GM13977 (cell line): ENCODE results near the gene NCAPD3.

Experiments used
- DNase-seq: peaks from one replicate; pipeline ENCODE4 v3.0.0; 2012; ENCODE audit warnings: low spot score
- in situ Hi-C: fragments of 300-500 bp; cut with MboI; formaldehyde crosslinking; loops from one replicate; pipeline ENCODE4 v1.12.0; 2022; ENCODE audit warnings: low sequenced_read_pairs, low pct_unique_long_range_greater_than_20kb, mixed read lengths, inconsistent platforms; ENCODE audit not compliant: unreplicated experiment
- TF ChIP-seq, protein P1 (sequence below): IDR thresholded peaks from 2 replicates; pipeline ENCODE4 v1.5.1; 2012; ENCODE audit warnings: mild to moderate bottlenecking, control low read depth; ENCODE audit not compliant: insufficient read depth; ENCODE audit errors: extremely low read depth, missing control alignments

Gene NCAPD3

DNA sequence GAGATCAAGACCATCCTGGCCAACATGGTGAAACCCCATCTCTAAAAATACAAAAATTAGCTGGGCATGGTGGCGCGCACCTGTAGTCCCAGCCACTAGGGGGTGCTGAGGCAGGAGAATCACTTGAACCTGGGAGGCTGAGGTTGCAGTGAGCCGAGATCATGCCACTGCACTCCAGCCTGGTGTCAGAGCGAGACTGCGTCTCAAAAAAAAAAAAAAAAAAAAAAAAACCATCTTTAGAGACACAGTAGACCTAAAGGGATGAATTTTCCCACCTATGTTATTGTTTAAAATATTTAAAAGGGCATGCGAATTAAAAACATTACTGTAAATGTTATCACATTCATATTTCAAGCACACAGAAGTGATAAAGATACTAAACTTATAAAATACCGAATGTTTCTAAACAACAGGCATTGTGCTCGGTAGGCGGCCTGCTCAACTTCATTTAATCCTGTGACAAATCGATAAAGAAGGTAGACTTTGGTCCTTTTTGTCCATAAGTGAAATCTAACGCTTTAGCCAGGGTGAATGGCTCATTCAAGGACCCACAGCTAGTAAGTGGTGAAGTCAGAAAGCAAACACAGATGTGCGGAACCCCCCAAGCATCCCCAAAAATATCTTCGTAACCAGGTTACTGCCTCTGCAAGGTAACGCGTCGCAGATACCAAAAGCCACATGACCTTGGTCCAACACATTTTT is 16.1 kb downstream of the NCAPD3 start:
- no peak for DNase-seq
- in situ Hi-C loops, result no loop called here
- TF ChIP-seq, protein P1, sequence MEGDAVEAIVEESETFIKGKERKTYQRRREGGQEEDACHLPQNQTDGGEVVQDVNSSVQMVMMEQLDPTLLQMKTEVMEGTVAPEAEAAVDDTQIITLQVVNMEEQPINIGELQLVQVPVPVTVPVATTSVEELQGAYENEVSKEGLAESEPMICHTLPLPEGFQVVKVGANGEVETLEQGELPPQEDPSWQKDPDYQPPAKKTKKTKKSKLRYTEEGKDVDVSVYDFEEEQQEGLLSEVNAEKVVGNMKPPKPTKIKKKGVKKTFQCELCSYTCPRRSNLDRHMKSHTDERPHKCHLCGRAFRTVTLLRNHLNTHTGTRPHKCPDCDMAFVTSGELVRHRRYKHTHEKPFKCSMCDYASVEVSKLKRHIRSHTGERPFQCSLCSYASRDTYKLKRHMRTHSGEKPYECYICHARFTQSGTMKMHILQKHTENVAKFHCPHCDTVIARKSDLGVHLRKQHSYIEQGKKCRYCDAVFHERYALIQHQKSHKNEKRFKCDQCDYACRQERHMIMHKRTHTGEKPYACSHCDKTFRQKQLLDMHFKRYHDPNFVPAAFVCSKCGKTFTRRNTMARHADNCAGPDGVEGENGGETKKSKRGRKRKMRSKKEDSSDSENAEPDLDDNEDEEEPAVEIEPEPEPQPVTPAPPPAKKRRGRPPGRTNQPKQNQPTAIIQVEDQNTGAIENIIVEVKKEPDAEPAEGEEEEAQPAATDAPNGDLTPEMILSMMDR, result peak; percentile 74

DNA sequence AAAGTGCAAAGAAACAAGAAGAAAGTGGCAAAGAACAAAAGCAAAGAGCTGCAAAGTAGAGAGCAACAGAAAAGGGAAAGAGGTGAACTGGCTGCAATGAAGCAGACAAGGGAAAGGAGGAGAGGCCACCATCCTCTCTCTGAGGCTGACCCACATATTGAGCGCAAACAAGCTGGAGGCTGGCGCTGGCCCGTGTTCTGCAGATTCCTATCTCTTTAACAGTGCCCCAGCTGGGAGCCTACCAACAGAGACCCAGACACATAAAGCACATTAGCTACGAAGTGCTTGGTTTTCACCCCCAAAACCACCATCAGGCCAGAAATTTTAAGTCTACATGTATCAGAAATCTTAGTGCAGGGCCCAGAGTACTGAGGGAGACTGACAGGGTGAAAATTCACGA is 17.6 kb downstream of the NCAPD3 start:
- TF ChIP-seq, protein P1, result no peak
- in situ Hi-C loops, result no loop called here
- DNase-seq, result no peak

DNA sequence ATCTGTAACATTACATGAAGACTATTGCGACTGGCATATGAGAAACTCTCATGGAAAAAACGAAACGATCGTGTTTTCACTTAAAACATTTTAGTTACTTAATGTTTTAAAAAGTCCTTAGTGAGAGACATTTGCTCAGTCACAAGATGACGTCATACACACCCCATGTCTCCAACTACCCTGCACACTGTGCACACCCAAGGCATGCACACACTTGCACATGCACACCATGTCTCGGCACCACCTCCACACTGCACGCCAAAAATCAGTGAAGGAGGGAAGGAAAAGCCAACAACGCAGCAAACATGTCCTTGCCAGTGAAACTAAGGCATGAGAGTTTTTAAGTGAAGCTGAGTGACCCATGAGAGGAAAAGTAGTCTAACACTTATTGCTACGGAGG is 18.0 kb downstream of the NCAPD3 start:
- TF ChIP-seq, protein P1, result no peak
- DNase-seq, result no peak
- in situ Hi-C loops, result no loop called here

DNA sequence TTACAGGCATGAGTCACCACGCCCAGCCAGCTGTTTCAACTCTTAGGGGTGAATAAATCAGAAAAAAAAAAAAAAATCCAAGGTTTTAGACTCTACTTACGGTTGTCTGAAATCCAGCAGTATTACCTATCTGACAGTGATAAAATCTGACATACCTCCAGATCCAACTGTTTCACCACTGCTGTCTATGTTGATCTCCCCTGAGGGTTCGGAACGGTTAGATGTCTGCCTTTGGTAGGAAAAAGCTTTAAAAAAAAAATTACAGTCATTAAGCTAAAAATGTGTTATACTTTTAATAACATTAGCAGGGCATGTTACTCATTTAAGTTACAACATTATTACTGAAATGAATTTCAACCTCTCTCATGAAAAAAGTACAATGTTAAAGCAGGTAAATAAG is 21.1 kb downstream of the NCAPD3 start:
- TF ChIP-seq, protein P1, result no peak
- in situ Hi-C loops, result no loop called here
- no peak for DNase-seq

DNA sequence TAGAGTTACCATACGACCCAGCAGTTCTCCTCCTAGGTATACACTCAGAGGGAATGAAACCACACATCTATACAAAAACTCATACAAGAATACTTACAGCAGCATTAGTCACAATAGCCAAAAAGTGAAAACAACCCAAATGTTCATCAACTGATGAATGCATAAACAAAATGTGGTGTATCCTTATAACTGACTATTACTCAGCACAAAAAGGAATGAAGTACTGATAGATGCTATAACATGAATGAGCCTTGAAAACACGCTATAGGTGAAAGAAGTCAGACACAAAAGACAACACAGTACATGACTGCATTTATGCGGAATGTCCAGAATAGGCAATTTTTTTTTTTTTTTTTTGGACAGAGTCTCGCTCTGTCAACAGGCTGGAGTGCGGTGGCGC is 23.1 kb downstream of the NCAPD3 start:
- no peak for DNase-seq
- TF ChIP-seq, protein P1, result no peak
- in situ Hi-C loops, result no loop called here

DNA sequence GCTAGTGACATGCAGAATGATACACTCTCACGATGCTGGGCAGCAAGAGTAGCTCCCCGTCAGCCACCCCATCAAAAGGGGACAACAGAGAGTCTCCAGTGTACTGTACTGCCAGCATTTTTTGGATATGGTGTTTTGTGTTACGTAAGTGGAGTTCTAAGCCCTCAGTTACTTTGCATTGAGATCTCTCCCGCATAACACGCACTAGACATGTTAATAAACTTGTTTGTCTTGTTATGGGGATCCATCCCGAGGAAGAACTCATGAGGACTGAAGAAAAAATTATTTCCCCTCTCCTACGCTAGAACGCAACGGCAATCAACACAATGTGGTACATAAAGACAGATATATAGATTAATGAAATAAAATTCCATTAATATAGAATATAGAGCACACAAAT is 24.2 kb downstream of the NCAPD3 start:
- no peak for DNase-seq
- TF ChIP-seq, protein P1, result no peak
- in situ Hi-C loops, result no loop called here
